ENCODE results near the gene LIN37. TPM values are rescaled to one million over a fixed set of nuclear protein-coding genes. Genes with fewer than 3 reads are reported as not detected.

The LIN37 gene
- total RNA-seq, 6 experiments from 2014 or later = 3.2 to 8.2 (median 4.9) TPM

- DNase-seq (no peak), ATAC-seq (no peak)
- no peak for TF ChIP-seq CTCF (IDR thresholded peaks at IDR 0.05)
- TF ChIP-seq POLR2A (IDR thresholded peaks at IDR 0.05) = no peak
- no peaks in the 10 kb centered on the region for H3K27me3 ChIP-seq
- no peak overlapping the region for H3K27ac ChIP-seq
- no peaks in the 10 kb centered on the region for H3K36me3 ChIP-seq
- no peak overlapping the region for H3K4me3 ChIP-seq
- no peaks in the 10 kb centered on the region for H3K9me3 ChIP-seq
- 63% methylated on average over 2 of the region's 11 CpGs for WGBS (ENCODE audit: insufficient coverage, low coverage, low lambda C conversion rate, missing lambda C conversion rate)
- peaks cover 0 to 4% (median 0%) of the 10 kb centered on the region in 4 donors for H3K4me1 ChIP-seq
- intact Hi-C loops (cut with DNase I) = no loop called here
Observed at GRCh38 chr19:35789195-35789977, 41.0 kb downstream of the LIN37 start.

- intact Hi-C loops (cut with DNase I) = no loop called here
- no peak for ATAC-seq
- TF ChIP-seq CTCF (IDR thresholded peaks at IDR 0.05) = no peak
- TF ChIP-seq POLR2A (IDR thresholded peaks at IDR 0.05) = no peak
- no peak overlapping the region for H3K27ac ChIP-seq
- DNase-seq = peak in 1 of 3 donors; percentile 41
- WGBS (ENCODE audit: insufficient coverage, low coverage, low lambda C conversion rate, missing lambda C conversion rate) = 86% methylated on average over 1 of the region's 19 CpGs
- H3K9me3 ChIP-seq = no peaks in the 10 kb centered on the region
- H3K36me3 ChIP-seq = no peaks in the 10 kb centered on the region
- peaks cover 0 to 4% (median 0%) of the 10 kb centered on the region in 4 donors for H3K4me1 ChIP-seq
- H3K4me3 ChIP-seq = no peak overlapping the region
- H3K27me3 ChIP-seq = no peaks in the 10 kb centered on the region
Observed at GRCh38 chr19:35789978-35790944, 41.9 kb downstream of the LIN37 start.

GRCh38 chr19:35790981-35791813, 42.8 kb downstream of the LIN37 start:
- H3K36me3 ChIP-seq = no peaks in the 10 kb centered on the region
- intact Hi-C loops (cut with DNase I) = no loop called here
- no peak overlapping the region for H3K4me3 ChIP-seq
- H3K27me3 ChIP-seq = no peaks in the 10 kb centered on the region
- no peak overlapping the region for H3K27ac ChIP-seq
- H3K4me1 ChIP-seq = peaks cover 0 to 4% (median 0%) of the 10 kb centered on the region in 4 donors
- DNase-seq = peak in 1 of 3 donors; percentile 48
- TF ChIP-seq CTCF (IDR thresholded peaks at IDR 0.05) (no peak), POLR2A (IDR thresholded peaks at IDR 0.05) (no peak)
- peak in 3 of 4 donors; percentile 19 to 37 (median 20) for ATAC-seq
- no CpG with 5 or more reads among the region's 20 CpGs for WGBS (ENCODE audit: insufficient coverage, low coverage, low lambda C conversion rate, missing lambda C conversion rate)
- H3K9me3 ChIP-seq = no peaks in the 10 kb centered on the region

GRCh38 chr19:35791814-35792279, 43.5 kb downstream of the LIN37 start:
- Histone ChIP-seq H3K27me3 (no peaks in the 10 kb centered on the region), H3K4me3 (no peak overlapping the region), H3K27ac (no peak overlapping the region), H3K9me3 (no peaks in the 10 kb centered on the region), H3K36me3 (no peaks in the 10 kb centered on the region), H3K4me1 (peaks cover 0 to 4% (median 0%) of the 10 kb centered on the region in 4 donors)
- TF ChIP-seq POLR2A (IDR thresholded peaks at IDR 0.05) (no peak), CTCF (IDR thresholded peaks at IDR 0.05) (no peak)
- ATAC-seq = no peak
- intact Hi-C loops (cut with DNase I) = no loop called here
- WGBS (ENCODE audit: insufficient coverage, low coverage, low lambda C conversion rate, missing lambda C conversion rate) = 89% methylated on average over 5 of the region's 9 CpGs
- no peak for DNase-seq

Measured in right lobe of liver (tissue), 6 donors.